PC-9 (cell line): ENCODE data around the gene RNH1.

ENCODE experiments used
- CTCF ChIP-seq: fragments of 200-600 bp; sonication (generic); conservative IDR thresholded peaks from 2 replicates; pipeline ENCODE4 v1.6.1; 2017; ENCODE audit warnings: mixed run types, antibody characterized with exemption, mild to moderate bottlenecking, moderate library complexity
- EZH2 ChIP-seq: fragments of 200-600 bp; sonication (generic); IDR thresholded peaks from 2 replicates; pipeline ENCODE4 v1.8.0; 2017; ENCODE audit warnings: antibody characterized with exemption, low read depth

- no peak for TF ChIP-seq EZH2
- TF ChIP-seq CTCF: no peak
Measured at GRCh38 chr11:464316-464715, 42.7 kb downstream of the RNH1 start.
